ENCODE measurements around the gene PIGT.

DNA sequence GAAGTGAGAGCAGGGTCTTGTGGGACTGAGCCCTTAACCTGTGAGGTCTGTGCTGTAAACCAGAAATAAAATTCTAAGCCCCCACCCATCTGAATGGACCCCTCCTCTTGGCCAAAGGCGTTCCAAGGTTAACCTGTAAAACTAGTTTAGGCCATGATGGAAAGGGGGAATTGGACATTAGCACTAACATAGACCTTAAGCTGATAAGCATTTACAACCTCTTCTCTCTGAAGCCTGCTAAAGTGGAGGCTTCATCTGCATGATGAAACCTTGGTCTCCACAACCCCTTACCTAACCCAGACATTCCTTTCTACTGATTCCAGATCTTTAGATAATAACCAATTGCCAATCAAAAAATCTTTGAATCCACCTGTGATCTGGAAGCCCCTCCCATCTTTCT is 25.8 kb downstream of the PIGT start:
- TF ChIP-seq, protein P1, sequence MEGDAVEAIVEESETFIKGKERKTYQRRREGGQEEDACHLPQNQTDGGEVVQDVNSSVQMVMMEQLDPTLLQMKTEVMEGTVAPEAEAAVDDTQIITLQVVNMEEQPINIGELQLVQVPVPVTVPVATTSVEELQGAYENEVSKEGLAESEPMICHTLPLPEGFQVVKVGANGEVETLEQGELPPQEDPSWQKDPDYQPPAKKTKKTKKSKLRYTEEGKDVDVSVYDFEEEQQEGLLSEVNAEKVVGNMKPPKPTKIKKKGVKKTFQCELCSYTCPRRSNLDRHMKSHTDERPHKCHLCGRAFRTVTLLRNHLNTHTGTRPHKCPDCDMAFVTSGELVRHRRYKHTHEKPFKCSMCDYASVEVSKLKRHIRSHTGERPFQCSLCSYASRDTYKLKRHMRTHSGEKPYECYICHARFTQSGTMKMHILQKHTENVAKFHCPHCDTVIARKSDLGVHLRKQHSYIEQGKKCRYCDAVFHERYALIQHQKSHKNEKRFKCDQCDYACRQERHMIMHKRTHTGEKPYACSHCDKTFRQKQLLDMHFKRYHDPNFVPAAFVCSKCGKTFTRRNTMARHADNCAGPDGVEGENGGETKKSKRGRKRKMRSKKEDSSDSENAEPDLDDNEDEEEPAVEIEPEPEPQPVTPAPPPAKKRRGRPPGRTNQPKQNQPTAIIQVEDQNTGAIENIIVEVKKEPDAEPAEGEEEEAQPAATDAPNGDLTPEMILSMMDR (IDR thresholded peaks at IDR 0.05) = no peak
- TF ChIP-seq NR1H2 (CRISPR knock-in tag; IDR thresholded peaks at IDR 0.05) = no peak
- TF ChIP-seq, protein P2, sequence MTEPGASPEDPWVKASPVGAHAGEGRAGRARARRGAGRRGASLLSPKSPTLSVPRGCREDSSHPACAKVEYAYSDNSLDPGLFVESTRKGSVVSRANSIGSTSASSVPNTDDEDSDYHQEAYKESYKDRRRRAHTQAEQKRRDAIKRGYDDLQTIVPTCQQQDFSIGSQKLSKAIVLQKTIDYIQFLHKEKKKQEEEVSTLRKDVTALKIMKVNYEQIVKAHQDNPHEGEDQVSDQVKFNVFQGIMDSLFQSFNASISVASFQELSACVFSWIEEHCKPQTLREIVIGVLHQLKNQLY (CRISPR knock-in tag; IDR thresholded peaks at IDR 0.05) = no peak
- TF ChIP-seq, protein P3, sequence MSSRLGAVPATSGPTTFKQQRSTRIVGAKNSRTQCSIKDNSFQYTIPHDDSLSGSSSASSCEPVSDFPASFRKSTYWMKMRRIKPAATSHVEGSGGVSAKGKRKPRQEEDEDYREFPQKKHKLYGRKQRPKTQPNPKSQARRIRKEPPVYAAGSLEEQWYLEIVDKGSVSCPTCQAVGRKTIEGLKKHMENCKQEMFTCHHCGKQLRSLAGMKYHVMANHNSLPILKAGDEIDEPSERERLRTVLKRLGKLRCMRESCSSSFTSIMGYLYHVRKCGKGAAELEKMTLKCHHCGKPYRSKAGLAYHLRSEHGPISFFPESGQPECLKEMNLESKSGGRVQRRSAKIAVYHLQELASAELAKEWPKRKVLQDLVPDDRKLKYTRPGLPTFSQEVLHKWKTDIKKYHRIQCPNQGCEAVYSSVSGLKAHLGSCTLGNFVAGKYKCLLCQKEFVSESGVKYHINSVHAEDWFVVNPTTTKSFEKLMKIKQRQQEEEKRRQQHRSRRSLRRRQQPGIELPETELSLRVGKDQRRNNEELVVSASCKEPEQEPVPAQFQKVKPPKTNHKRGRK (CRISPR knock-in tag; IDR thresholded peaks at IDR 0.05; ENCODE audit: borderline replicate concordance) = no peak
- TF ChIP-seq, protein P4, sequence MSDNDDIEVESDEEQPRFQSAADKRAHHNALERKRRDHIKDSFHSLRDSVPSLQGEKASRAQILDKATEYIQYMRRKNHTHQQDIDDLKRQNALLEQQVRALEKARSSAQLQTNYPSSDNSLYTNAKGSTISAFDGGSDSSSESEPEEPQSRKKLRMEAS (CRISPR knock-in tag; IDR thresholded peaks at IDR 0.05) = no peak
- TF ChIP-seq, protein P5, sequence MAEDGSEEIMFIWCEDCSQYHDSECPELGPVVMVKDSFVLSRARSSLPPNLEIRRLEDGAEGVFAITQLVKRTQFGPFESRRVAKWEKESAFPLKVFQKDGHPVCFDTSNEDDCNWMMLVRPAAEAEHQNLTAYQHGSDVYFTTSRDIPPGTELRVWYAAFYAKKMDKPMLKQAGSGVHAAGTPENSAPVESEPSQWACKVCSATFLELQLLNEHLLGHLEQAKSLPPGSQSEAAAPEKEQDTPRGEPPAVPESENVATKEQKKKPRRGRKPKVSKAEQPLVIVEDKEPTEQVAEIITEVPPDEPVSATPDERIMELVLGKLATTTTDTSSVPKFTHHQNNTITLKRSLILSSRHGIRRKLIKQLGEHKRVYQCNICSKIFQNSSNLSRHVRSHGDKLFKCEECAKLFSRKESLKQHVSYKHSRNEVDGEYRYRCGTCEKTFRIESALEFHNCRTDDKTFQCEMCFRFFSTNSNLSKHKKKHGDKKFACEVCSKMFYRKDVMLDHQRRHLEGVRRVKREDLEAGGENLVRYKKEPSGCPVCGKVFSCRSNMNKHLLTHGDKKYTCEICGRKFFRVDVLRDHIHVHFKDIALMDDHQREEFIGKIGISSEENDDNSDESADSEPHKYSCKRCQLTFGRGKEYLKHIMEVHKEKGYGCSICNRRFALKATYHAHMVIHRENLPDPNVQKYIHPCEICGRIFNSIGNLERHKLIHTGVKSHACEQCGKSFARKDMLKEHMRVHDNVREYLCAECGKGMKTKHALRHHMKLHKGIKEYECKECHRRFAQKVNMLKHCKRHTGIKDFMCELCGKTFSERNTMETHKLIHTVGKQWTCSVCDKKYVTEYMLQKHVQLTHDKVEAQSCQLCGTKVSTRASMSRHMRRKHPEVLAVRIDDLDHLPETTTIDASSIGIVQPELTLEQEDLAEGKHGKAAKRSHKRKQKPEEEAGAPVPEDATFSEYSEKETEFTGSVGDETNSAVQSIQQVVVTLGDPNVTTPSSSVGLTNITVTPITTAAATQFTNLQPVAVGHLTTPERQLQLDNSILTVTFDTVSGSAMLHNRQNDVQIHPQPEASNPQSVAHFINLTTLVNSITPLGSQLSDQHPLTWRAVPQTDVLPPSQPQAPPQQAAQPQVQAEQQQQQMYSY (CRISPR knock-in tag; IDR thresholded peaks at IDR 0.05) = no peak
- TF ChIP-seq ELF4 (CRISPR knock-in tag; IDR thresholded peaks at IDR 0.05; ENCODE audit: low read depth) = no peak
- TF ChIP-seq, protein P6, sequence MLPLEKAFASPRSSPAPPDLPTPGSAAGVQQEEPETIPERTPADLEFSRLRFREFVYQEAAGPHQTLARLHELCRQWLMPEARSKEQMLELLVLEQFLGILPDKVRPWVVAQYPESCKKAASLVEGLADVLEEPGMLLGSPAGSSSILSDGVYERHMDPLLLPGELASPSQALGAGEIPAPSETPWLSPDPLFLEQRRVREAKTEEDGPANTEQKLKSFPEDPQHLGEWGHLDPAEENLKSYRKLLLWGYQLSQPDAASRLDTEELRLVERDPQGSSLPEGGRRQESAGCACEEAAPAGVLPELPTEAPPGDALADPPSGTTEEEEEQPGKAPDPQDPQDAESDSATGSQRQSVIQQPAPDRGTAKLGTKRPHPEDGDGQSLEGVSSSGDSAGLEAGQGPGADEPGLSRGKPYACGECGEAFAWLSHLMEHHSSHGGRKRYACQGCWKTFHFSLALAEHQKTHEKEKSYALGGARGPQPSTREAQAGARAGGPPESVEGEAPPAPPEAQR (CRISPR knock-in tag; IDR thresholded peaks at IDR 0.05) = no peak
- no peak for TF ChIP-seq CREB1 (CRISPR knock-in tag; IDR thresholded peaks at IDR 0.05)
- TF ChIP-seq NFE2L1 (CRISPR knock-in tag; IDR thresholded peaks at IDR 0.05) = no peak
